ENCODE measurements around the gene NOP14. TPM values are rescaled to one million over a fixed set of nuclear protein-coding genes. Genes with fewer than 3 reads are reported as not detected.
"Not testable (repeated sequence)": the region's sequence is repeated elsewhere in the genome, so short reads cannot be mapped to it uniquely, and the experiment has no call there.

Gene NOP14
- total and polyA plus RNA-seq, 11 donors, result 11.4 to 26.0 (median 15.8) TPM

DNA sequence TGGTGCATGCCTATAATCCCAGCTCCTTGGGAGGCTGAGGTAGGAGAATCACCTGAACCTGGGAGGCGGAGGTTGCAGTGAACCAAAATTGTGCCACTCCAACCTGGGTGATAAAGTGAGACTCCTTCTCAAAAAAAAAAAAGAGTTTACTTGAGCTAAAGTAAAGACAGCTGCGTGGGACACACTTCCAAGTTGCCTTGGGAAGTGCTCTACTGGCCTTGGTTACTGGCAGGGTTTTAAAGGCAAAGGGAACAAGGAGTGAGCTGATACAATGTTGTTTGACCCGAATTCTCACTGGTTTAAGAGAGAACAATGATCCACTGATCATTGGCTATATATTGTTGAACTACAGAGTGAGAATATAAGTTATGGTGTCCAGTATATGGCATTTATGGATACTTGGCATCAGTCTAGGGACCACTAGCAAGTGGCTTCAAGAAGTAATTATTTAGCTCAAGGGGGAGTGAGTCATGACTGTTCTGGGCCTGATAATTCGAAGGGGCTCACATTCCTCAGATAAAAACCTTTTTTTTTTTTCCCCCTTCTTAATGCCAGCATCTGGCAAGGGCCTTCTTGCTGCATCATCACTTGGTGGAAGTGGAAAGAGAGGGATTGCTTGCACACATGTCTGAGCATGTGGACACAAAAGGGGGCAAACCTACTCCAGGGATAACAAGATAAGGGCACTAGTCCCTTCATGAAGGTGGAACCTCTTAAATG lies 32.5 kb upstream of the NOP14 start:
- no peak for ATAC-seq
- Histone ChIP-seq H3K9me3 (no peaks in the 10 kb centered on the region), H3K4me1 (no peaks in the 10 kb centered on the region), H3K27ac (no peak overlapping the region), H3K36me3 (peaks cover 0 to 6% (median 0%) of the 10 kb centered on the region in 9 donors), H3K4me3 (no peak overlapping the region), H3K27me3 (no peaks in the 10 kb centered on the region)
- no peak for DNase-seq
- WGBS, 4 donors, result 76 to 85% (median 81%) methylated on average over 4 of the region's 4 CpGs
- intact Hi-C loops (cut with DNase I), result no loop called here
- TF ChIP-seq, protein P1, sequence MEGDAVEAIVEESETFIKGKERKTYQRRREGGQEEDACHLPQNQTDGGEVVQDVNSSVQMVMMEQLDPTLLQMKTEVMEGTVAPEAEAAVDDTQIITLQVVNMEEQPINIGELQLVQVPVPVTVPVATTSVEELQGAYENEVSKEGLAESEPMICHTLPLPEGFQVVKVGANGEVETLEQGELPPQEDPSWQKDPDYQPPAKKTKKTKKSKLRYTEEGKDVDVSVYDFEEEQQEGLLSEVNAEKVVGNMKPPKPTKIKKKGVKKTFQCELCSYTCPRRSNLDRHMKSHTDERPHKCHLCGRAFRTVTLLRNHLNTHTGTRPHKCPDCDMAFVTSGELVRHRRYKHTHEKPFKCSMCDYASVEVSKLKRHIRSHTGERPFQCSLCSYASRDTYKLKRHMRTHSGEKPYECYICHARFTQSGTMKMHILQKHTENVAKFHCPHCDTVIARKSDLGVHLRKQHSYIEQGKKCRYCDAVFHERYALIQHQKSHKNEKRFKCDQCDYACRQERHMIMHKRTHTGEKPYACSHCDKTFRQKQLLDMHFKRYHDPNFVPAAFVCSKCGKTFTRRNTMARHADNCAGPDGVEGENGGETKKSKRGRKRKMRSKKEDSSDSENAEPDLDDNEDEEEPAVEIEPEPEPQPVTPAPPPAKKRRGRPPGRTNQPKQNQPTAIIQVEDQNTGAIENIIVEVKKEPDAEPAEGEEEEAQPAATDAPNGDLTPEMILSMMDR (IDR thresholded peaks at IDR 0.05), result no peak
- TF ChIP-seq POLR2A (IDR thresholded peaks at IDR 0.05), result no peak

DNA sequence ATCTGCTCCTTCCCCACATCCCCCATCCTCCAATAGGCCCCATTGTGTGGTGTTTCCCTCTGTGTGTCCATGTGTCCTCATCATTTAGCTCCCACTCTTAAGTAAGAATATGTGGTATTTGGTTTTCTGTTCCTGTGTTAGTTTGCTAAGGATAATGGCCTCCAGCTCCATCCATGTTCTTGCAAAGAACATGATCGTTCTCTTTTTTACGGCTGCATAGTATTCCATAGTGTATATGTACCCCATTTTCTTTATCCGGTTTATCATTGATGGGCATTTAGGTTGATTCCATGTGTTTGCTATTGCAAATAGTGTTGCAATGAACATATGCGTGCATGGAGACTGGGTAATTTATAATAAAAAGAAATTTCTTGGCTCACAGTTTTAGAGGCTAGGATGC lies 31.7 kb upstream of the NOP14 start:
- TF ChIP-seq, protein P1 (IDR thresholded peaks at IDR 0.05), result no peak
- no peak for TF ChIP-seq POLR2A (IDR thresholded peaks at IDR 0.05)
- Histone ChIP-seq H3K36me3 (peaks cover 0 to 6% (median 0%) of the 10 kb centered on the region in 9 donors), H3K4me1 (no peaks in the 10 kb centered on the region), H3K27ac (no peak overlapping the region), H3K27me3 (no peaks in the 10 kb centered on the region), H3K4me3 (no peak overlapping the region), H3K9me3 (no peaks in the 10 kb centered on the region)
- ATAC-seq, result no peak
- intact Hi-C loops (cut with DNase I), result no loop called here
- DNase-seq, result no peak
- WGBS, 4 donors, result 97 to 98% (median 97%) methylated on average over 4 of the region's 4 CpGs

DNA sequence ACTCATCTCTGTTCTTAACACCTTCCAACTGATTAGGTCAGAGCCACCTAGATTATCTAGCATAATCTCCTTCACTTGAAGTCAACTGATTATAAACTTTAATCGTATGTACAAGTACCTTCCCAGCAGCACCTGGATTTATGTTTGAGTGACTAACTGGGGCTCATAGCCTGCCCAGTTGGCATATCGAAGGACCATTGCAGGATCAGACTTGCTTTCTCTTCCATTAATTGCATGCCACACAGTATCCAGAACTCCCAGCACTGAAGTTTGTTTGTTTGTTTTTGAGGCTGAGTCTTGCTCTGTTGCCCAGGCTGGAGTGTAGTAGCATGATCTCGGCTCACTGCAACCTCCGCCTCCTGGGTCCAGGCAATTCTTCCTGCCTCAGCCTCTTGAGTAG lies 28.0 kb upstream of the NOP14 start:
- H3K27ac ChIP-seq, result no peak overlapping the region
- H3K36me3 ChIP-seq, result peaks cover 0 to 6% (median 0%) of the 10 kb centered on the region in 9 donors
- H3K4me1 ChIP-seq, result no peaks in the 10 kb centered on the region
- no peak overlapping the region for H3K4me3 ChIP-seq
- intact Hi-C loops (cut with DNase I), result no loop called here
- no peak for TF ChIP-seq POLR2A (IDR thresholded peaks at IDR 0.05)
- TF ChIP-seq, protein P1 (IDR thresholded peaks at IDR 0.05), result no peak
- ATAC-seq (no peak), DNase-seq (no peak)
- WGBS, 4 donors, result 93 to 97% (median 94%) methylated on average over 4 of the region's 4 CpGs
- no peaks in the 10 kb centered on the region for H3K9me3 ChIP-seq
- no peaks in the 10 kb centered on the region for H3K27me3 ChIP-seq

DNA sequence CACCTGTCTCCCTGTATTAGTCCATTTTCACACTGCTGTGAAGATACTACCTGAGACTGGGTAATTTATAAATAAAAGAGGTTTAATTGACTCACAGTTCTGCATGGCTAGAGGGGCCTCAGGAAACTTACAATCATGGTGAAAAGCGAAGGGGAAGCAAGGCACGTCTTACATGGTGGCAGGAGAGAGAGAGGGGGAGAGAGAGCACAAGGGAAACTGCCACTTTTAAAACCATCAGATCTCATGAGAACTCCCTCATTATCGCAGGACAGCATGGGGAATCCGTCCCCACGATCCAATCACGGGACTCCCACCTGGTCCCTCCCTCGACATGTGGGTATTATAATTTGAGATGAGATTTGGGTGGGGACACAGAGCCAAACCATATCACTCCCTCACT lies 20.5 kb upstream of the NOP14 start:
- H3K27me3 ChIP-seq; ATAC-seq; intact Hi-C loops (cut with DNase I); H3K27ac ChIP-seq; H3K36me3 ChIP-seq; H3K4me3 ChIP-seq; H3K4me1 ChIP-seq; DNase-seq: not testable (repeated sequence)
- WGBS, 4 donors, result 88 to 92% (median 90%) methylated on average over 7 of the region's 7 CpGs
- H3K9me3 ChIP-seq, result peaks cover 0 to 13% (median 2%) of the 10 kb centered on the region in 12 donors

DNA sequence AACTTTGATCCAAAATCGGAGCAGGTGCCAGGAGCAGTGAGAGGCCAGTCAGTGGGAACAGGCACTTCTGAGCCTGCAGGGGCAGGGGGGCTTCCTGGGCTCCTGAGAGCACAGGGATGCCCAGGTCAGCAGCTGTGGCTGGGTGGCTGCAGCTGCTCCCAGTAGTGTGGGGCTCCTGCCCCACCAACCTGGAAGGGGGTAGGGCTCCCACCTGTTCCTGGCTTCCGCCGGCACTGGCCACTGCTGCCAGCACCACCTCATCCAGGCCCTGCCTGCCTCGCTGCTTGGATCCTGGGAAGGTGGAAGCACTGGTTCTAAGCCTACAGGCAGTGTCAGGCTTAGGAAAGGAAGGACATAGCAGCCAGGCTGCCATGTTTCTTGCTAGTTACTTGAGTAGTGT lies 18.8 kb upstream of the NOP14 start:
- no peak for TF ChIP-seq POLR2A (IDR thresholded peaks at IDR 0.05)
- TF ChIP-seq, protein P1 (IDR thresholded peaks at IDR 0.05), result no peak
- ATAC-seq (peak in 1 of 4 donors; percentile 27), DNase-seq (no peak)
- H3K9me3 ChIP-seq, result peaks cover 0 to 13% (median 2%) of the 10 kb centered on the region in 12 donors
- peaks cover 0 to 10% (median 3%) of the 10 kb centered on the region in 12 donors for H3K4me1 ChIP-seq
- no peak overlapping the region for H3K27ac ChIP-seq
- intact Hi-C loops (cut with DNase I), result no loop called here
- WGBS, 4 donors, result 89 to 95% (median 93%) methylated on average over 4 of the region's 4 CpGs
- no peaks in the 10 kb centered on the region for H3K27me3 ChIP-seq
- H3K4me3 ChIP-seq, result no peak overlapping the region
- H3K36me3 ChIP-seq, result no peaks in the 10 kb centered on the region

All from heart left ventricle (tissue), 16 donors.